H9 (cell line): ENCODE results near the gene CYBRD1. TPM values are rescaled to one million over a fixed set of nuclear protein-coding genes. Genes with fewer than 3 reads are reported as not detected.
A peak's percentile ranks its signal among the peaks of the same experiment; 100 is the strongest.

Experiments used
- DNase-seq: peaks from one replicate; pipeline ENCODE4 v3.0.0-alpha.2; 2017
- H2AFZ ChIP-seq: one replicate; pipeline ENCODE4 v1.6.1; 2013; ENCODE audit warnings: mild to moderate bottlenecking, low read length, control low read depth, moderate library complexity
- H2AK5ac ChIP-seq: 2 replicates; pipeline ENCODE4 v1.6.1; 2013; ENCODE audit warnings: low read length, control low read depth, mixed read lengths; ENCODE audit not compliant: insufficient read length
- H2BK120ac ChIP-seq: one replicate; pipeline ENCODE4 v1.6.1; 2013; ENCODE audit warnings: low read depth, mild to moderate bottlenecking, low read length, control low read depth, inconsistent platforms; ENCODE audit not compliant: poor library complexity, severe bottlenecking
- H2BK12ac ChIP-seq: 2 replicates; pipeline ENCODE4 v1.6.1; 2013; ENCODE audit warnings: low read length, control low read depth, mixed read lengths, low read depth; ENCODE audit not compliant: insufficient read length
- H2BK15ac ChIP-seq: 2 replicates; pipeline ENCODE4 v1.6.1; 2013; ENCODE audit warnings: low read depth, low read length, control low read depth
- H2BK20ac ChIP-seq: one replicate; pipeline ENCODE4 v1.6.1; 2013; ENCODE audit warnings: low read depth, mild to moderate bottlenecking, low read length, control low read depth, inconsistent platforms; ENCODE audit not compliant: poor library complexity, severe bottlenecking
- H2BK5ac ChIP-seq: 2 replicates; pipeline ENCODE4 v1.6.1; 2013; ENCODE audit warnings: low read length, control low read depth, mixed read lengths; ENCODE audit not compliant: insufficient read length
- H3K14ac ChIP-seq: 2 replicates; pipeline ENCODE4 v1.6.1; 2013; ENCODE audit warnings: low read length, control low read depth; ENCODE audit not compliant: insufficient read depth
- H3K18ac ChIP-seq: 2 replicates; pipeline ENCODE4 v1.6.1; 2013; ENCODE audit warnings: low read depth, mild to moderate bottlenecking, mixed read lengths, low read length, control low read depth; ENCODE audit not compliant: insufficient read length
- H3K23ac ChIP-seq: 2 replicates; pipeline ENCODE4 v1.6.1; 2013; ENCODE audit warnings: low read length, control low read depth, mixed read lengths, low read depth; ENCODE audit not compliant: insufficient read length
- H3K23me2 ChIP-seq: 2 replicates; pipeline ENCODE4 v1.6.1; 2013; ENCODE audit warnings: low read depth, mild to moderate bottlenecking, mixed read lengths, low read length, control low read depth; ENCODE audit not compliant: insufficient read length, poor library complexity, severe bottlenecking
- H3K27ac ChIP-seq: 2 replicates; pipeline ENCODE4 v1.5.1; 2013; ENCODE audit warnings: low read length, control low read depth, mixed read lengths, low read depth; ENCODE audit not compliant: insufficient read length
- H3K27me3 ChIP-seq: 2 replicates; pipeline ENCODE4 v1.6.1; 2013; ENCODE audit warnings: low read length, control low read depth, inconsistent platforms; ENCODE audit not compliant: insufficient read depth
- H3K4ac ChIP-seq: 2 replicates; pipeline ENCODE4 v1.6.1; 2013; ENCODE audit warnings: low read depth, mild to moderate bottlenecking, control low read depth, inconsistent platforms, low read length, moderate library complexity
- H3K4me1 ChIP-seq: 2 replicates; pipeline ENCODE4 v1.6.1; 2013; ENCODE audit warnings: low read length, control low read depth, inconsistent platforms; ENCODE audit not compliant: insufficient read depth
- H3K4me2 ChIP-seq: 2 replicates; pipeline ENCODE4 v1.6.1; 2013; ENCODE audit warnings: low read length, control low read depth, mixed read lengths; ENCODE audit not compliant: insufficient read length, insufficient read depth
- H3K56ac ChIP-seq: 2 replicates; pipeline ENCODE4 v1.6.1; 2013; ENCODE audit warnings: low read depth, mild to moderate bottlenecking, mixed read lengths, low read length, control low read depth; ENCODE audit not compliant: insufficient read length
- H3K79me1 ChIP-seq: 2 replicates; pipeline ENCODE4 v1.6.1; 2013; ENCODE audit warnings: low read depth, mild to moderate bottlenecking, moderate library complexity, low read length, control low read depth, inconsistent platforms; ENCODE audit not compliant: insufficient read depth, poor library complexity, severe bottlenecking
- H3K79me2 ChIP-seq: 2 replicates; pipeline ENCODE4 v1.6.1; 2013; ENCODE audit warnings: low read length, control low read depth, inconsistent platforms; ENCODE audit not compliant: insufficient read depth
- H3K9ac ChIP-seq: 2 replicates; pipeline ENCODE4 v1.6.1; 2013; ENCODE audit warnings: low read length, control low read depth, mixed read lengths; ENCODE audit not compliant: insufficient read length; ENCODE audit errors: extremely low read depth
- H3K9me3 ChIP-seq: one replicate; pipeline ENCODE4 v1.6.1; 2013; ENCODE audit warnings: low read depth, low read length, inconsistent platforms; ENCODE audit not compliant: control insufficient read depth
- H3T11ph ChIP-seq: one replicate; pipeline ENCODE4 v1.6.1; 2013; ENCODE audit warnings: mild to moderate bottlenecking, low read length, control low read depth, inconsistent platforms
- H4K20me1 ChIP-seq: one replicate; pipeline ENCODE4 v1.6.1; 2013; ENCODE audit not compliant: control insufficient read depth, insufficient read length, insufficient read depth
- H4K5ac ChIP-seq: 2 replicates; pipeline ENCODE4 v1.6.1; 2013; ENCODE audit warnings: low read depth, mild to moderate bottlenecking, mixed read lengths, low read length, control low read depth; ENCODE audit not compliant: insufficient read length
- H4K8ac ChIP-seq: replicated peaks from 2 replicates; pipeline ENCODE4 v1.6.1; 2013; ENCODE audit warnings: low read length, control low read depth, mixed read lengths, low read depth; ENCODE audit not compliant: insufficient read length
- H4K91ac ChIP-seq: 2 replicates; pipeline ENCODE4 v1.6.1; 2013; ENCODE audit warnings: low read depth, mild to moderate bottlenecking, moderate library complexity, mixed read lengths, low read length, control low read depth; ENCODE audit not compliant: insufficient read length
- H3K27ac Mint-ChIP-seq, 3 experiments: 2 replicates in 2 of 3; 3 replicates in 1 of 3; pipeline ENCODE4 v1.8.0; 2020 to 2021; ENCODE audit warnings: mixed read lengths in 3 of 3, mild to moderate bottlenecking in 1 of 3, moderate library complexity in 1 of 3
- H3K27me3 Mint-ChIP-seq: 2 replicates; pipeline ENCODE4 v1.8.0; 2021; ENCODE audit warnings: low read depth, mild to moderate bottlenecking, moderate library complexity, mixed read lengths
- H3K36me3 Mint-ChIP-seq, 3 experiments: 2 replicates in 2 of 3; 3 replicates in 1 of 3; pipeline ENCODE4 v1.8.0; 2020 to 2021; ENCODE audit warnings: low read depth in 3 of 3, mixed read lengths in 3 of 3; ENCODE audit not compliant: insufficient read depth in 1 of 3
- H3K4me1 Mint-ChIP-seq, 2 experiments: 2 replicates each; pipeline ENCODE4 v1.8.0; 2020; ENCODE audit warnings: mixed read lengths in 2 of 2
- H3K4me3 Mint-ChIP-seq, 2 experiments: 2 replicates in 1 of 2; 3 replicates in 1 of 2; pipeline ENCODE4 v1.8.0; 2020 to 2021; ENCODE audit warnings: mild to moderate bottlenecking in 2 of 2, mixed read lengths in 2 of 2, moderate library complexity in 1 of 2
- H3K9me3 Mint-ChIP-seq, 2 experiments: 2 replicates in 1 of 2; 3 replicates in 1 of 2; pipeline ENCODE4 v1.8.0; 2020; ENCODE audit warnings: mild to moderate bottlenecking in 2 of 2, mixed read lengths in 2 of 2, moderate library complexity in 1 of 2
- WGBS: extraction: QIAGEN DNeasy Blood & Tissue Kit; methylation state at CpG from one replicate; pipeline ENCODE4 v1.1.7; 2013; ENCODE audit warnings: missing lambda C conversion rate, low lambda C conversion rate, mixed read lengths; ENCODE audit not compliant: insufficient read length; ENCODE audit errors: extremely low coverage; 5-methylcytosine and 5-hydroxymethylcytosine counted together
- total RNA-seq: library from RNA; stranded (reverse); gene quantifications from 2 replicates; pipeline ENCODE4 v1.2.1, GENCODE V29; 2021
- TF ChIP-seq, protein P1 (sequence below): fragments of 200-600 bp; sonication (generic); conservative IDR thresholded peaks from 3 replicates; pipeline ENCODE4 v1.8.0; 2021; ENCODE audit warnings: antibody characterized with exemption, mild to moderate bottlenecking

Gene CYBRD1
- total RNA-seq, 1 experiment from 2014 or later = 3.6 TPM

GRCh38 chr2:171553858-171554257 lies 31.6 kb downstream of the CYBRD1 start:
- Mint-ChIP-seq H3K27ac (no peak overlapping the region), H3K36me3 (peaks cover 0 to 4% (median 2%) of the 10 kb centered on the region in 3 experiments; a peak in 3 of 7 replicates), H3K27me3 (no peaks in the 10 kb centered on the region), H3K9me3 (no peaks in the 10 kb centered on the region), H3K4me1 (peaks cover 2 to 4% of the 10 kb centered on the region in 2 experiments; a peak in 1 of 4 replicates), H3K4me3 (no peak overlapping the region)
- Histone ChIP-seq H4K5ac (no peak overlapping the region), H2BK15ac (no peak overlapping the region), H3K27ac (no peak overlapping the region), H3K4me2 (no peak overlapping the region), H3K9me3 (no peaks in the 10 kb centered on the region), H3K18ac (no peak overlapping the region), H3K23ac (no peak overlapping the region), H3K9ac (no peak overlapping the region), H2AFZ (no peak overlapping the region), H3K27me3 (no peaks in the 10 kb centered on the region), H3K4ac (no peak overlapping the region), H4K8ac (no peak overlapping the region), H3K56ac (no peak overlapping the region), H4K91ac (no peak overlapping the region), H2AK5ac (no peak overlapping the region), H3K79me2 (no peaks in the 10 kb centered on the region), H3K4me1 (no peaks in the 10 kb centered on the region), H3K79me1 (no peaks in the 10 kb centered on the region), H3K23me2 (no peaks in the 10 kb centered on the region), H2BK20ac (no peak overlapping the region), H3T11ph (no peak overlapping the region), H3K14ac (no peak overlapping the region), H2BK12ac (no peak overlapping the region), H2BK120ac (no peak overlapping the region), H2BK5ac (no peak overlapping the region), H4K20me1 (no peaks in the 10 kb centered on the region)
- DNase-seq = peak; percentile 38
- no CpG with 5 or more reads among the region's 8 CpGs for WGBS
- TF ChIP-seq, protein P1, sequence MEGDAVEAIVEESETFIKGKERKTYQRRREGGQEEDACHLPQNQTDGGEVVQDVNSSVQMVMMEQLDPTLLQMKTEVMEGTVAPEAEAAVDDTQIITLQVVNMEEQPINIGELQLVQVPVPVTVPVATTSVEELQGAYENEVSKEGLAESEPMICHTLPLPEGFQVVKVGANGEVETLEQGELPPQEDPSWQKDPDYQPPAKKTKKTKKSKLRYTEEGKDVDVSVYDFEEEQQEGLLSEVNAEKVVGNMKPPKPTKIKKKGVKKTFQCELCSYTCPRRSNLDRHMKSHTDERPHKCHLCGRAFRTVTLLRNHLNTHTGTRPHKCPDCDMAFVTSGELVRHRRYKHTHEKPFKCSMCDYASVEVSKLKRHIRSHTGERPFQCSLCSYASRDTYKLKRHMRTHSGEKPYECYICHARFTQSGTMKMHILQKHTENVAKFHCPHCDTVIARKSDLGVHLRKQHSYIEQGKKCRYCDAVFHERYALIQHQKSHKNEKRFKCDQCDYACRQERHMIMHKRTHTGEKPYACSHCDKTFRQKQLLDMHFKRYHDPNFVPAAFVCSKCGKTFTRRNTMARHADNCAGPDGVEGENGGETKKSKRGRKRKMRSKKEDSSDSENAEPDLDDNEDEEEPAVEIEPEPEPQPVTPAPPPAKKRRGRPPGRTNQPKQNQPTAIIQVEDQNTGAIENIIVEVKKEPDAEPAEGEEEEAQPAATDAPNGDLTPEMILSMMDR = no peak
